ENCODE data around the gene FGF12.

- TF ChIP-seq TAF1 (IDR thresholded peaks at IDR 0.05; ENCODE audit: borderline replicate concordance, insufficient read depth, low read length) (no peak), SIN3A (IDR thresholded peaks at IDR 0.05; ENCODE audit: borderline replicate concordance, insufficient read depth, low read length) (no peak), REST (IDR thresholded peaks at IDR 0.05; ENCODE audit: insufficient read depth in 1 of 2, low read depth in 2 of 2, low read length in 2 of 2) (no peak)
Observed at GRCh38 chr3:192220915-192221314, 506.4 kb downstream of the FGF12 start.
